Measurements from ENCODE around the gene TMEM145.

The TMEM145 gene

GRCh38 chr19:42278452-42279154 lies 34.5 kb upstream of the TMEM145 start:
- DNase-seq, result no peak

- peak; percentile 50 for DNase-seq
Observed at GRCh38 chr19:42279155-42279901, 33.8 kb upstream of the TMEM145 start.

- peak; percentile 95 for DNase-seq
Observed at GRCh38 chr19:42279902-42280814, 33.0 kb upstream of the TMEM145 start.

GRCh38 chr19:42280815-42281145 lies 32.3 kb upstream of the TMEM145 start:
- no peak for DNase-seq

GRCh38 chr19:42281146-42281826 lies 31.8 kb upstream of the TMEM145 start:
- peak; percentile 73 for DNase-seq

GRCh38 chr19:42281827-42282762 lies 31.0 kb upstream of the TMEM145 start:
- no peak for DNase-seq

GRCh38 chr19:42282819-42283187 lies 30.3 kb upstream of the TMEM145 start:
- no peak for DNase-seq

GRCh38 chr19:42283188-42284065 lies 29.7 kb upstream of the TMEM145 start:
- DNase-seq, result peak; percentile 96

- peak; percentile 88 for DNase-seq
Observed at GRCh38 chr19:42284066-42284501, 29.0 kb upstream of the TMEM145 start.

GRCh38 chr19:42284591-42285341 lies 28.3 kb upstream of the TMEM145 start:
- DNase-seq, result peak; percentile 69

GRCh38 chr19:42285541-42285941 lies 27.6 kb upstream of the TMEM145 start:
- DNase-seq, result no peak

GRCh38 chr19:42285988-42286348 lies 27.1 kb upstream of the TMEM145 start:
- DNase-seq, result no peak

GRCh38 chr19:42286349-42287016 lies 26.6 kb upstream of the TMEM145 start:
- DNase-seq, result no peak

GRCh38 chr19:42287017-42287826 lies 25.9 kb upstream of the TMEM145 start:
- no peak for DNase-seq

- DNase-seq, result no peak
Observed at GRCh38 chr19:42287827-42288107, 25.3 kb upstream of the TMEM145 start.

- no peak for DNase-seq
Observed at GRCh38 chr19:42288387-42288786, 24.7 kb upstream of the TMEM145 start.

- no peak for DNase-seq
Observed at GRCh38 chr19:42288881-42289555, 24.1 kb upstream of the TMEM145 start.

- no peak for DNase-seq
Observed at GRCh38 chr19:42289556-42290041, 23.5 kb upstream of the TMEM145 start.
